Trophoblast cell (in vitro differentiated cells and primary cell): ENCODE data around the gene ULBP2.
"Not testable (repeated sequence)": the region's sequence is repeated elsewhere in the genome, so short reads cannot be mapped to it uniquely, and the experiment has no call there.

Experiments
- DNase-seq, 2 donors: peaks; one replicate each; pipeline ENCODE4 v3.0.0-alpha.2; 2016
- H2AFZ ChIP-seq: 2 replicates; pipeline ENCODE4 v1.6.1; 2013; ENCODE audit warnings: low read length, moderate library complexity, mild to moderate bottlenecking; ENCODE audit not compliant: insufficient read depth, poor library complexity
- H2AK5ac ChIP-seq: 2 replicates; pipeline ENCODE4 v1.6.1; 2013; ENCODE audit warnings: mild to moderate bottlenecking, low read length
- H2BK120ac ChIP-seq: 2 replicates; pipeline ENCODE4 v1.6.1; 2013; ENCODE audit warnings: low read length, mild to moderate bottlenecking, moderate library complexity; ENCODE audit not compliant: insufficient read depth, poor library complexity
- H2BK12ac ChIP-seq: 2 replicates; pipeline ENCODE4 v1.6.1; 2013; ENCODE audit warnings: mild to moderate bottlenecking, low read length, moderate library complexity
- H2BK5ac ChIP-seq: 2 replicates; pipeline ENCODE4 v1.6.1; 2013; ENCODE audit warnings: low read length, low read depth, moderate library complexity, mild to moderate bottlenecking; ENCODE audit not compliant: poor library complexity
- H3K14ac ChIP-seq: 2 replicates; pipeline ENCODE4 v1.6.1; 2013; ENCODE audit warnings: mild to moderate bottlenecking, low read length
- H3K18ac ChIP-seq: 2 replicates; pipeline ENCODE4 v1.6.1; 2013; ENCODE audit warnings: mild to moderate bottlenecking, low read length
- H3K23ac ChIP-seq: 2 replicates; pipeline ENCODE4 v1.6.1; 2013; ENCODE audit warnings: low read length
- H3K27ac ChIP-seq: 2 replicates; pipeline ENCODE4 v1.5.1; 2013; ENCODE audit warnings: low read depth, mild to moderate bottlenecking, inconsistent platforms, low read length, moderate library complexity
- H3K27me3 ChIP-seq: 2 replicates; pipeline ENCODE4 v1.6.1; 2013; ENCODE audit warnings: inconsistent platforms, mild to moderate bottlenecking, low read length, moderate library complexity; ENCODE audit not compliant: insufficient read depth
- H3K36me3 ChIP-seq, 2 experiments: 1 replicate in 1 of 2; 2 replicates in 1 of 2; pipeline ENCODE4 v1.6.1; 2013; ENCODE audit warnings: low read length in 2 of 2, mild to moderate bottlenecking in 2 of 2, moderate library complexity in 1 of 2; ENCODE audit not compliant: insufficient read depth in 2 of 2, control insufficient read depth in 1 of 2
- H3K4ac ChIP-seq: 2 replicates; pipeline ENCODE4 v1.6.1; 2013; ENCODE audit warnings: low read depth, mild to moderate bottlenecking, low read length, moderate library complexity
- H3K4me1 ChIP-seq, 2 experiments: 1 replicate in 1 of 2; 2 replicates in 1 of 2; pipeline ENCODE4 v1.6.1; 2013; ENCODE audit warnings: low read length in 2 of 2, mild to moderate bottlenecking in 2 of 2, moderate library complexity in 1 of 2; ENCODE audit not compliant: insufficient read depth in 2 of 2, control insufficient read depth in 1 of 2
- H3K4me2 ChIP-seq: 2 replicates; pipeline ENCODE4 v1.6.1; 2013; ENCODE audit warnings: inconsistent platforms, mild to moderate bottlenecking, low read length, moderate library complexity
- H3K4me3 ChIP-seq: 2 replicates; pipeline ENCODE4 v1.5.1; 2013; ENCODE audit warnings: mild to moderate bottlenecking, low read depth, low read length, inconsistent platforms
- H3K79me1 ChIP-seq: one replicate; pipeline ENCODE4 v1.6.1; 2013; ENCODE audit warnings: low read length
- H3K79me2 ChIP-seq: 2 replicates; pipeline ENCODE4 v1.6.1; 2013; ENCODE audit warnings: low read length, mild to moderate bottlenecking; ENCODE audit not compliant: control insufficient read depth, insufficient read depth, poor library complexity
- H3K9ac ChIP-seq: 2 replicates; pipeline ENCODE4 v1.6.1; 2013; ENCODE audit warnings: mild to moderate bottlenecking, low read length
- H3K9me3 ChIP-seq: 2 replicates; pipeline ENCODE4 v1.6.1; 2013; ENCODE audit warnings: low read depth, mild to moderate bottlenecking, control low read depth, inconsistent platforms, low read length; ENCODE audit not compliant: insufficient read depth
- H4K12ac ChIP-seq: 2 replicates; pipeline ENCODE4 v1.6.1; 2013; ENCODE audit warnings: low read depth, mild to moderate bottlenecking, low read length, moderate library complexity
- H4K8ac ChIP-seq: 2 replicates; pipeline ENCODE4 v1.6.1; 2013; ENCODE audit warnings: low read depth, mild to moderate bottlenecking, low read length, moderate library complexity
- H4K91ac ChIP-seq: one replicate; pipeline ENCODE4 v1.6.1; 2013; ENCODE audit warnings: low read depth, mild to moderate bottlenecking, low read length, moderate library complexity
- WGBS: extraction: QIAGEN DNeasy Blood & Tissue Kit; methylation state at CpG from one replicate; pipeline ENCODE4 v1.1.7; 2013; ENCODE audit warnings: missing lambda C conversion rate; ENCODE audit not compliant: insufficient read length, insufficient coverage; ENCODE audit errors: extremely low coverage; 5-methylcytosine and 5-hydroxymethylcytosine counted together

ULBP2 gene

GRCh38 chr6:149912680-149913079 lies 29.1 kb upstream of the ULBP2 start:
- H2BK12ac ChIP-seq, H3K79me2 ChIP-seq, H3K23ac ChIP-seq, H2BK5ac ChIP-seq, DNase-seq, H3K18ac ChIP-seq, H3K4me3 ChIP-seq, H3K4me2 ChIP-seq, H3K4ac ChIP-seq, H4K91ac ChIP-seq, H2BK120ac ChIP-seq, H3K14ac ChIP-seq, H2AFZ ChIP-seq, H4K8ac ChIP-seq, H3K36me3 ChIP-seq, H2AK5ac ChIP-seq, H4K12ac ChIP-seq, H3K27ac ChIP-seq, H3K79me1 ChIP-seq, H3K27me3 ChIP-seq, H3K9ac ChIP-seq, H3K4me1 ChIP-seq: not testable (repeated sequence)
- WGBS: no CpG with 5 or more reads among the region's 3 CpGs
- H3K9me3 ChIP-seq: peaks cover 12% of the 10 kb centered on the region

- Histone ChIP-seq H2BK12ac (no peak overlapping the region), H4K12ac (no peak overlapping the region)
- WGBS: no CpG with 5 or more reads among the region's 2 CpGs
Observed at GRCh38 chr6:149913085-149913484, 28.7 kb upstream of the ULBP2 start.

GRCh38 chr6:149913540-149914240 lies 28.1 kb upstream of the ULBP2 start:
- Histone ChIP-seq H2AK5ac (no peak overlapping the region), H2BK12ac (no peak overlapping the region), H3K27ac (no peak overlapping the region), H3K4ac (no peak overlapping the region), H3K79me1 (no peaks in the 10 kb centered on the region), H3K9ac (no peak overlapping the region), H2BK120ac (no peak overlapping the region), H3K23ac (peak overlapping the region; percentile 82), H3K79me2 (no peaks in the 10 kb centered on the region), H3K4me3 (no peak overlapping the region), H3K18ac (no peak overlapping the region), H2BK5ac (no peak overlapping the region), H3K9me3 (peaks cover 13% of the 10 kb centered on the region), H3K4me2 (no peak overlapping the region), H2AFZ (no peak overlapping the region), H4K91ac (no peak overlapping the region), H3K27me3 (peaks cover 3% of the 10 kb centered on the region), H4K12ac (no peak overlapping the region), H3K4me1 (no peaks in the 10 kb centered on the region), H4K8ac (no peak overlapping the region), H3K14ac (no peak overlapping the region), H3K36me3 (no peaks in the 10 kb centered on the region)
- WGBS: no CpG with 5 or more reads among the region's 9 CpGs
- no peak for DNase-seq

More at GRCh38 chr6:149913085-149913484, 28.7 kb upstream of the ULBP2 start:
- DNase-seq: no peak
- Histone ChIP-seq H3K79me2 (no peaks in the 10 kb centered on the region), H2BK5ac (no peak overlapping the region), H3K23ac (no peak overlapping the region), H3K4me3 (no peak overlapping the region), H2BK120ac (no peak overlapping the region), H3K36me3 (no peaks in the 10 kb centered on the region), H4K8ac (no peak overlapping the region), H4K91ac (no peak overlapping the region), H3K14ac (no peak overlapping the region), H2AK5ac (no peak overlapping the region), H3K4ac (no peak overlapping the region), H3K9ac (no peak overlapping the region), H3K4me1 (no peaks in the 10 kb centered on the region), H3K79me1 (no peaks in the 10 kb centered on the region), H3K9me3 (peaks cover 12% of the 10 kb centered on the region), H3K4me2 (no peak overlapping the region), H2AFZ (no peak overlapping the region), H3K27me3 (no peaks in the 10 kb centered on the region), H3K18ac (no peak overlapping the region), H3K27ac (no peak overlapping the region)

- Histone ChIP-seq H3K27ac (no peak overlapping the region), H3K79me2 (no peaks in the 10 kb centered on the region), H2BK5ac (no peak overlapping the region), H3K14ac (no peak overlapping the region), H3K23ac (no peak overlapping the region), H3K79me1 (no peaks in the 10 kb centered on the region), H4K8ac (no peak overlapping the region), H2AK5ac (no peak overlapping the region), H3K36me3 (no peaks in the 10 kb centered on the region), H3K27me3 (peaks cover 8% of the 10 kb centered on the region), H3K4ac (no peak overlapping the region), H3K4me3 (no peak overlapping the region), H3K9me3 (peaks cover 8% of the 10 kb centered on the region), H2BK12ac (no peak overlapping the region), H3K9ac (no peak overlapping the region), H3K4me1 (no peaks in the 10 kb centered on the region), H2BK120ac (no peak overlapping the region), H3K18ac (no peak overlapping the region), H4K91ac (no peak overlapping the region), H2AFZ (no peak overlapping the region), H3K4me2 (no peak overlapping the region), H4K12ac (no peak overlapping the region)
- DNase-seq: no peak
- no CpG with 5 or more reads among the region's 10 CpGs for WGBS
Observed at GRCh38 chr6:149915970-149916865, 25.6 kb upstream of the ULBP2 start.
